ENCODE data around the gene IGHMBP2.
"Not testable (repeated sequence)": the region's sequence is repeated elsewhere in the genome, so short reads cannot be mapped to it uniquely, and the experiment has no call there.

Gene IGHMBP2

GRCh38 chr11:68960294-68961071, 56.8 kb downstream of the IGHMBP2 start:
- no peak for DNase-seq (ENCODE audit: low read depth in 2 of 2, low spot score in 1 of 2)

DNA sequence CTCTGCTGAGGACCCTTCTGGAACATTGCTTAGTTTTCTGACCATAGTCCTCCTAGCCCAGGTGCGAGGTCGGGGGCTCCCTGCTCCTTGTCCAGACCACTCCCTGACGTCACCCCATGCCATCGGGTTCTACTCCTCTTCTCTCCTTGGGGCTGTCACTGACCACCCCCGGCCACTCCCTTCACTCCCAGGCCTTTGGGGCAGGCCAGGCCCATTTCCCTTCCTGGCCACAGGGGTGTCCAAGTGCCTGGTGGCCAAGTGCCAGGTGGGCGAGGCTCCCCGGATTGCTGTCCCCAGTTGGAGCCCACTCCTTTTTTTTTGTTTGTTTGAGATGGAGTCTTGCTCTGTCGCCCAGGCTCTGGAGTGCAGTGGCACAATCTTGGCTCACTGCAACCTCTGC, 57.6 kb downstream of the IGHMBP2 start:
- DNase-seq (ENCODE audit: low read depth in 2 of 2, low spot score in 1 of 2) = no peak

DNA sequence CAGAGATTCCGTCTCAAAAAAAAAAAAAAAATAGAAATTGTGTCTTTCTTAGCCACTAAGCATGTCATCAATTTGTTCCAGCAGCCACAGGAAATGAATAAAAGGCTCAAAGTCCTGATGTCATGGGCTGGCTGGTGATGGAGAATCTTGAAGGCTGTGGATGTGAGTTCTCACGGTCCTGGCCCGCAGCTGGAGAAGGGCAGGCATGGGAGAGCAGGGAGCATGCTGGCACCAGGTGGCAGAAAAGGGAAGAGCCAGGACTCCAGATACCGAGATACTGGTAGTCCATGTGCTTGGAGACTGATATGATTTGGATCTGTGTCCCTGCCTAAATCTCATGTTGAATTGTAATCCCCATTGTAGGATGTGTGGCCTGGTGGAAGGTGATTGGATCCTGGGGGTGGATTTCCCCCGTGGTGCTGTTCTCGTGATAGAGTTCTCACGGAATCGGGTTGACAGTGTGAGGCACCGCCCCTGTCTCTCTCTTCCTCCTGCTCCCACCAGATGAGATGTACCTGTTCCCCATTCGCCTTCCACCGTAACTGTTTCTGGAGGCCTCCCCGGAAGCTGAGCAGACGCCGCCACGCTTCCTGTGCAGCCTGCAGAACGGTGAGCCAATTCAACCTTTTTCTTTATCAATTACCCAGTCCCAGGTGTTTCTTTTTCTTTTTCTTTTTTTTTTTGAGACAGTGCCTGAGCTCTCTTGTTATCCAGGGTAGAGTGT, 59.0 kb downstream of the IGHMBP2 start:
- no peak for DNase-seq (ENCODE audit: low read depth in 2 of 2, low spot score in 1 of 2)

- DNase-seq (ENCODE audit: low read depth in 2 of 2, low spot score in 1 of 2) = no peak
Measured at GRCh38 chr11:68963779-68964178, 60.1 kb downstream of the IGHMBP2 start.

DNA sequence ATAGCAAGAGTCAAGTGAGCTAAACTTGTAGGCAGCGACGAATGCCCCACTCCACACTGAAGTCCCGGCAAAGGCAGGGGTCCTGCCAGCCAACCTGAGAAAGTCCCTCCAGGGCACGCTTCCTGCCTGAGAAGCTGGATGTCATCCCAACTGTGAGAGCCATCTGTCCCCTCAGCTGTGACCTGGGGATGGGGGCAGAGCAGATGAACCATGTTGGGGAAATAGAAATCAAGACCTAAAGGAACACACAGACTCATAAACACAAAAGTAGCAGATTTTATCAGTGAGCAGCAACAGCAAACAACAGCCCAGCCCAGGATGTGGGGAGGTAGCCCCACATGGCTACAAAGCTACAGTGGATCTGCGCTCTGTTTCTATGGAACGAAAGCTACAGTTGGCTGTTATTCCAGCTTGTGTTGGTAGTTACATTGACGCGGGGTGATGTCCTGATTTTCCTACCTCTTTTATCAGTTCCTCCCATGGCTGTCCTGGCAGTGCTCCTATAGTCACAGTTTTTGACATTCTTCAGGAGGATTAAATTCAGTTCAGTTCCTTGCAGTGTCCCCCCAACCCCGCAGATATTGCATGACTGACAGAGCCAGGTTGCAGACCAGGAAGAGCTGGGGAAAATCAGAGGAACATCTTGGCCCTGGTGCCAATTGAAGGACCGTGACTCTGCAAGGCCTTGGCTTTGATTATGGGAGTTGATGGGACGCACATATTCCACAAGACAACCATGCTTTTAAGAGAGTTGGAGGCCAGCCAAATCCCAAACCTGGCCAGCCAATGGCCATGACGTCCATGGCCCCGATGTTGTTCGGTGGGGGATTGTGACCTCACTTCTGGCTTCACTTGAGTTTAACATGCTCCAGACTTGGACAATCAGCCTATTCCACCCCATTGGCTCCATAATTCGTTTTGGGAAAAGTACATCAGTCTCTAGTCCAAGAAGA, 62.5 kb downstream of the IGHMBP2 start:
- DNase-seq (ENCODE audit: low read depth in 2 of 2, low spot score in 1 of 2) = no peak

DNA sequence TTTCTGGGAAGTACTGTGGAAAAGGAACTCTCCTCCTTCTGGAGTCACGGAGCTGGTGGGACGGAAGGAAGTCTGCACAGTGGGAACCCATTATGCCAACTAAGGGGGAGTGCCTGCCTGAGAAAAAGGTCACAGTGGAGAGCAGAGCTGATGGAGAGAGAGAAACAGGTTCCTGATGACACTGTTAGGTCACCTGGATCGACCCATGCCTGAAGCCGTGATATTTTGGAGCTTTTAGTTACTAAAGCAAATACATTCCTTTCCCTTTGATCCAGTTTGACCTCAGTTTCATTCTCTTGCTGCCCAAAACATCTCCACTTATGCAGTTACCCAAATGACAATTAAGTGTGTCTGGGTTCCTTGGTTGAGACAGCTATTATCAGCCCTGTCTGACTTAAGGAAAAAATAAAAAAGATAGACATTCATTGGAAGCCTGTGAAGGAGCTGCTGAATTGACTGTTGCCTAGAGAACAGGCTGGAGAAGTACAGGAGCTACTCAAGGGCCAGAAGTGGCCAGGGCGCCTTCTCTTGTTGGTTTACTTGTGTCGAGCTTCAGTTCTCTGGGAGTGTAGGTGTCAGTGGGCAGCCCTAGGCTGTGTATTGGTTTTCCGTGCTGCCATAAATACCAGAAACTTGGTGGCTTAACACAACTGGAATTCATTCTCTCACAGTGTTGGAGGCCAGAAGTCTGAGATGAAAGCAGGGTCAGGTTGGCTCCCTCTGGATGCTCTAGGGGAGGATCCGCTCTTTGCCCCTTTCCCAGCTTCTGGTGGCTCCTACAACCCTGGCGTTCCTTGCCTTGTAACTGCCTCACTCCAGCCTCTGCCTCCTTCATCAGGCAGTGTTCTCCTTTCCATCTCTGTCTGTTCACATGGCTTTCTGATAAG, 63.4 kb downstream of the IGHMBP2 start:
- no peak for DNase-seq (ENCODE audit: low read depth in 2 of 2, low spot score in 1 of 2)

DNA sequence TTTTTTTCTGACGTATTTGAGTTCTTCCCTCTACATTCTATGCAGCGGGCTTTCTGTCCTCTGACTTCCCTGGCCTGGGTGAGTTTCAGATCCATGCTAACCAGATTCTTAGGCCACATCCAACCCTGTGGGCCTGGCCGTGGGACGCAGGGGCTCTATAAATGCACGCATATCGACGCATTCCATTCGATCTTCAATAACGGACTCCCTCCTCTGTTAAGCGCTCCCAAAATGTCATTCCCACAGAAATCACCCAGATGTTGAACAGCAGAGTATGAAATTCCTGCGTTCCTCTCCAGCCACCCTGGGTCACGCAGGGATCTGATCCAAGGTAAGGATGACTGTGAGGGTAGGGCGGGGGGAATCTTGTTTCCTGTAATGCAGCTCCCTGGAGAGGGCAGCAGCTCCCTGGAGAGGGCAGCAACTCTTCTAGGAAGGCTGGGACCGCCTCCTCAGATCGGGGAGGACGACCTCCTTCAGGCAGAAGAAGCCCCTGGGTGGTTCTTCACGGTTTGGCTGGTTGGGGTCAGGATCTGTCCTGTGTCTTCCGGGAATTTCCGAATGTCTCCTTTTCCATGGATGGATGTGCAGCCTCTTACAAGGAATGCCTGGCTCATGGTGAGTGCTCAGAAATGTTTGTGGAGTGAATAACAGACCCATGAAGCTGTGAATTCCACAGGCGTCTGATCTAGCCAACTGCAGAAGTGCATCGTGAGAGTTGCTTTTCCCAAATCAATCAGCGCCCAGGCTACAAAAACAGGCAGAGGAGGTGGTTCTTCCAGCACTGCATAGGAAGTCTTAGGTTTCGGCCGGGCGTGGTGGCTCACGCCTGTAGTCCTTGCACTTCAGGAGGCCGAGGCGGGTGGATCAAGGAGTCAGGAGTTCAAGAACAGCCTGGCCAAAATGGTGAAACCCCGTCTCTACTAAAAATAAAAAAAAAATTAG, 64.9 kb downstream of the IGHMBP2 start:
- DNase-seq (ENCODE audit: low read depth in 2 of 2, low spot score in 1 of 2) = no peak

- no peak for DNase-seq (ENCODE audit: low read depth in 2 of 2, low spot score in 1 of 2)
Measured at GRCh38 chr11:68969386-68969785, 65.7 kb downstream of the IGHMBP2 start.

DNA sequence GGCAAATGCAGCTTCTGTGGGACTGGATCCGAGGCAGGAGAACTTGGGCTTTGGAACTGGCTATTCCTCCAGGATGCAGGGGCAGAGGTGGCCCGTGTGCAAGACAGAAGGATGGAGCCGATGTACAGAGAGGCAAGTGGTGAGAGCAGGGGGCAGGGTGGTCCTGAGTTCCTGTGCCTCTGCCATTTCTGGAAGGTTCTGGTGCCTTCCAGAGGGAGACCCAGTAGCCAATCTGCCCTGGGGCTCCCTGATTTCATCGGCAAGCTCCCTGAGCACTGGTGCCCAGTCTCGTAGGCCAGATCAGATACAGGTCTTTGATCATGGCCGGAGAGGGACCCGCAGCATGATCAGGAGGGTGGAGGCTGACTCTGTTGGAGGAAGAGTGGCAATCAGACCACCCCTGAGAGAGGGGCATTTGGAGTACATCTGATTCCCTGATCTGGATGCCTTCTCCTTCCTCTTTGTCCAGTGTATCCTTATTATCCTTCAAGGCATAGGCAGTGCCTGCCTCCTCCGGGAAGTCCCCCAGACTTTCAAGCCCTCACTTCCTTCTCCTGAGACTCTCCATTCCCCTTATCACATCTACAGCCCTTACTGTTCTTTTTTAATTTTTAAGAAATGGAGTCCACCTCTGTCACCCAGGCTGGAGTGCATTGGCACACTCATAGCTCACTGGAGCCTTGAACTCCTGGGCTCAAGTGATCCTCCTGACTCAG, 67.4 kb downstream of the IGHMBP2 start:
- no peak for DNase-seq (ENCODE audit: low read depth in 2 of 2, low spot score in 1 of 2)

- no peak for DNase-seq (ENCODE audit: low read depth in 2 of 2, low spot score in 1 of 2)
Measured at GRCh38 chr11:68973219-68973618, 69.5 kb downstream of the IGHMBP2 start.

DNA sequence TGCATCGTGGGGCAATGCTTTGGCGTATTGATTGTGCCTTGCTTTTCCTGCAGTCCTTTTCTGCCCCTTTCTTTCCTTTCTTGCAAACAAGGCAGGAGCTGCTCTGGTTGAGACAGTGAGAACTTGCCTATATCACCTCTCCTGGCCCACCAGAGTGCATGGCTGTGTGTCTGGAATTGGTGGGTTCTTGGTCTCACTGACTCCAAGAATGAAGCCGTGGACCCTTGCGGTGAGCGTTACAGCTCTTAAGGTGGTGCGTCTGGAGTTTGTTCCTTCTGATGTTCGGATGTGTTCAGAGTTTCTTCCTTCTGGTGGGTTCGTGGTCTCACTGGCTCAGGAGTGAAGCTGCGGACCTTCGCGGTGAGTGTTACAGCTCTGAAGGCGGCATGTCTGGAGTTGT, 70.0 kb downstream of the IGHMBP2 start:
- DNase-seq (ENCODE audit: low read depth in 2 of 2, low spot score in 1 of 2) = not testable (repeated sequence)

GRCh38 chr11:68974421-68975194, 70.9 kb downstream of the IGHMBP2 start:
- no peak for DNase-seq (ENCODE audit: low read depth in 2 of 2, low spot score in 1 of 2)

DNA sequence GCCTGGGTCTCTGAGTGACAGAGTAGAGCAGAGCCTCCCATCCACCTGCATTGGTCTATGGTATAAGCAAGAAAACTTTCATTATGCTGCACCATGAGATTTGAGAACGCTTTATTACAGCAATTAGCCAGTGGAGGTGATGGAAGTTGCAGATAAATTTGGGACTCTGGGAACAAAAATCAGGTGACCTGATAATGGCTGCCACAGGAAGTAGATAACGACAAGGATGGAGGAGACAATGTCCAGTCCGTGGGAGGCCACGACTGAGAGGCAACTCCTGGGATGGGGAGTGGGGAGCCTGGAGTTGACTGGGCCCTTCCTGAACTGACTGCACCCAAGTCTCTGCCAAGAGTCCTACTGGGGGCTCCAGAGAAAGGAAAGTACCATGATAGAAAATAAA, 72.4 kb downstream of the IGHMBP2 start:
- DNase-seq (ENCODE audit: low read depth in 2 of 2, low spot score in 1 of 2) = no peak

GRCh38 chr11:68976563-68976962, 72.9 kb downstream of the IGHMBP2 start:
- no peak for DNase-seq (ENCODE audit: low read depth in 2 of 2, low spot score in 1 of 2)

DNA sequence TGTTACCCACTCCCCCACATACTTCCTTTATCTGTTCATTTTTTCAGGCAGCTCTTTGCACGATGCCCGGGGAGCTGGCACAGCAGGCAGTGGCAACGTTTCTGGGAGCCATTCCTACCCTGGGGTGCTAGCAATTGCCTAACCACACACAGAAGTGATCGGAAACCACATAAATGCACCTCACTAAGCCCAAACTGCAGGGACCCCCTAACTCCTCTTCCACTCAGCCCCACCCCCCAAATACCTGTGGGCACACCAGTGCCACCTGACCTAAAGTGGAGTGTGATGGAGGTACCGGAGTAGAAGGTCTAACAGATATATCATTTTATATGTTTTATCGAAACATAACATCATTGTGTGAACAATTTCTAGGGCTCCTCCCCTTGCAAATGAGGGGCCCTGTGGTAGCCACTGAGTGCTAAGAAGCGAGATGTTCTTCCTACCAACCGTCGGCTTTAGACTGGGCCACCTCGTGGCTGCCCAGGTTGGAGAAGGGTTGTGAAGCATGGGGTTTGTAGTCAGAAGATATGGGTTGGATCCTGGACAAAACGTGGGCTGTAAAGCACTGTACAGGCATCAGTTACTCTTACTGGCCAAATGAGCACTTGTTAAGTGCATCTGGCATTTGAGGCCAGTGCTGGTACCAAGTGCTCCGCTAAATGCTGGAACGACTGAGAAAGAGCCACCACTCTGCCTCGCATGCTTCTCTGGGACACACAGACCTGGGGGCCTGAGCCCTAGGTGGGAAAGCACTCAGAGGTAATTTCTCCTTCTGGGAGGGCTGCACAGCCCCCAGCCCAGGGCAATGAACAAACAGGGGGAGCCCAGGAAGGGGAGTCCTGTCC, 74.3 kb downstream of the IGHMBP2 start:
- no peak for DNase-seq (ENCODE audit: low read depth in 2 of 2, low spot score in 1 of 2)

GRCh38 chr11:68978626-68978930, 74.9 kb downstream of the IGHMBP2 start:
- no peak for DNase-seq (ENCODE audit: low read depth in 2 of 2, low spot score in 1 of 2)

DNA sequence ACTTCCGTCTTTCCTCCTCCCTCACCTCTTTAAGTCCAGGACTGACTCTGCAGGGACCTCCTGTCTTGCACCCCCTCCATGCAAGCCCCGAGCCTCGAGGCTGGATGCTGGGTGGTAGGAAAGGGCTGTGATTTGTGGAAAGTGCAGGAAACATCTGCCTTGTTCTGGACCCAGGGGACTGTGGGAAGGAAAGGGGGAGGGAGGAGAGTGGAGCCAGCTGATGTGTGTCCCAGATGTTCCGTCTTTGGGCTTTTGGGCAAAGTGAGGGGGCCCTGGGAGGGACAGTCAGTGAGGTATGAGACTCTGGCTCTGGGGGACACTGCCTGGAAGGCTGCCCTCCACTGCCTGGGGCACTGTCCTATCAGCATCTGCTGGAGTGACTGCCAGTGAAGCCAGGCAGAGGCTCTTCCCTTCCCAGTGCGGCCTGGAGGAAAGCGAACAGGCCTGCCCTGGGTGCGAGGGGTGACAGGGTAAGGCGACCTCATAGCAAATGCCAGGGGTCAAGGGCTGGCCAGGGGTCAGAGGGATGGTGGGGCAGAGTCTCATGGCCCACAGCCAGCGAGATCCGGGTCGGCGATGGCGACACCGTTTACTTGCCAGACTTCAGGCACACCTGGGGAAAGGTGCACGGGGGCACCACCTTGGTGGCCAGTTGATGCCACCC, 75.4 kb downstream of the IGHMBP2 start:
- DNase-seq (ENCODE audit: low read depth in 2 of 2, low spot score in 1 of 2) = no peak

All from stimulated activated CD8-positive, alpha-beta memory T cell treated with anti-CD3 and anti-CD28 coated beads, Interleukin-4, amount 100 ng/mL, for 4 hours (primary cell).